NB4 (cell line): ENCODE measurements around the gene FILIP1L.

Experiments used
- CTCF ChIP-seq: IDR thresholded peaks from one replicate; pipeline ENCODE4 v1.5.1; 2012; ENCODE audit warnings: low read depth, low read length
- MAX ChIP-seq: IDR thresholded peaks from 2 replicates; pipeline ENCODE4 v1.6.1; 2011; ENCODE audit warnings: low read depth, low read length
- MYC ChIP-seq: IDR thresholded peaks from 2 replicates; pipeline ENCODE4 v1.6.1; 2011; ENCODE audit warnings: low read depth, low read length
- POLR2A ChIP-seq: IDR thresholded peaks from 2 replicates; pipeline ENCODE4 v1.6.1; 2011; ENCODE audit warnings: mild to moderate bottlenecking; ENCODE audit not compliant: insufficient read length; ENCODE audit errors: extremely low read depth

GRCh38 chr3:100072326-100073048, 41.8 kb downstream of the FILIP1L start:
- no peak for TF ChIP-seq CTCF
- TF ChIP-seq MAX, result peak; percentile 37
- peak; percentile 24; the same call in 1 of the 2 replicates for TF ChIP-seq MYC
- no peak for TF ChIP-seq POLR2A
